Activated B cell treated with CpG ODN at 0.5 μM for 24 hours (primary cell): ENCODE data around the gene HECTD1. TPM values are rescaled to one million over a fixed set of nuclear protein-coding genes. Genes with fewer than 3 reads are reported as not detected.

Source experiments
- ATAC-seq: fragments of 200-7000 bp; cut with Tn5 transposase; one replicate; pipeline ENCODE4 v1.10.0; 2021; ENCODE audit warnings: low read depth, mild to moderate bottlenecking, moderate library complexity
- CTCF ChIA-PET: fragments of 350-600 bp; sonication (Branson Sonifier 250); formaldehyde crosslinking; loops from one replicate; lab custom pipeline; 2021; ENCODE audit warnings: antibody characterized with exemption; lab: Charles Lee
- POLR2A ChIA-PET: fragments of 350-600 bp; sonication (Branson Sonifier 250); formaldehyde crosslinking; loops from one replicate; lab custom pipeline; 2021; ENCODE audit warnings: antibody characterized with exemption; lab: Charles Lee
- DNase-seq: peaks from one replicate; pipeline ENCODE4 v3.0.0; 2022
- H3K27ac Mint-ChIP-seq: one replicate; pipeline ENCODE4 v1.8.0; 2020; ENCODE audit warnings: mixed read lengths
- H3K27me3 Mint-ChIP-seq: one replicate; pipeline ENCODE4 v1.8.0; 2021; ENCODE audit warnings: mixed read lengths
- H3K36me3 Mint-ChIP-seq: one replicate; pipeline ENCODE4 v1.8.0; 2021; ENCODE audit warnings: low read depth, mixed read lengths
- H3K4me1 Mint-ChIP-seq: one replicate; pipeline ENCODE4 v1.8.0; 2021; ENCODE audit warnings: mixed read lengths
- H3K4me3 Mint-ChIP-seq: one replicate; pipeline ENCODE4 v1.8.0; 2020; ENCODE audit warnings: mild to moderate bottlenecking, mixed read lengths
- H3K9me3 Mint-ChIP-seq: one replicate; pipeline ENCODE4 v1.8.0; 2020; ENCODE audit warnings: mixed read lengths
- CTCF ChIP-seq: fragments of 200-600 bp; IDR thresholded peaks from one replicate; pipeline ENCODE4 v1.8.0; 2022; ENCODE audit warnings: antibody characterized with exemption, mild to moderate bottlenecking
- intact Hi-C: fragments of 100-400 bp; cut with micrococcal nuclease; formaldehyde crosslinking; loops from one replicate; pipeline ENCODE4 v1.15.1; 2024
- total RNA-seq: library from RNA; stranded (reverse); gene quantifications from 2 replicates; pipeline ENCODE4 v1.2.3, GENCODE V29; 2022

HECTD1 gene
- total RNA-seq, 1 donor from 2014 or later = 163 TPM

- Mint-ChIP-seq H3K27me3 (no peaks in the 10 kb centered on the region), H3K36me3 (peaks cover 76% of the 10 kb centered on the region), H3K27ac (peak overlapping the region; percentile 46), H3K9me3 (no peaks in the 10 kb centered on the region), H3K4me1 (peaks cover 13% of the 10 kb centered on the region), H3K4me3 (no peak overlapping the region)
- DNase-seq = no peak
- ATAC-seq = peak; percentile 66
- CTCF ChIA-PET = interaction anchor here (1.3 to 1.5 kb wide), 4 partner anchors 148 to 226 kb away, joined by 3 to 4 read pairs (median 3); no protein-coding TSS in a partner anchor
- no peak for TF ChIP-seq CTCF
- intact Hi-C loops = loop anchor here (2.0 to 5.0 kb wide), 2 partner anchors 147 to 228 kb away; no protein-coding TSS in a partner anchor
- POLR2A ChIA-PET = interaction anchor here (1.5 kb wide), 1 partner anchor 79 kb away, joined by 6 read pairs; the partner anchor contains the start of gene HECTD1
These were observed 78.7 kb downstream of the HECTD1 start for GRCh38 chr14:31128601-31129526.

GRCh38 chr14:31127690-31128089 is 79.9 kb downstream of the HECTD1 start:
- no peak overlapping the region for H3K4me3 Mint-ChIP-seq
- no peaks in the 10 kb centered on the region for H3K9me3 Mint-ChIP-seq
- H3K27me3 Mint-ChIP-seq = no peaks in the 10 kb centered on the region
- peak overlapping the region; percentile 10 for H3K27ac Mint-ChIP-seq
- ChIA-PET POLR2A (no interaction called here), CTCF (interaction anchor here (1.3 kb wide), 1 partner anchor 147 kb away, joined by 3 read pairs; no protein-coding TSS in a partner anchor)
- TF ChIP-seq CTCF = no peak
- peaks cover 13% of the 10 kb centered on the region for H3K4me1 Mint-ChIP-seq
- DNase-seq = no peak
- peaks cover 75% of the 10 kb centered on the region for H3K36me3 Mint-ChIP-seq
- ATAC-seq = no peak
- intact Hi-C loops = loop anchor here (2.0 to 5.0 kb wide), 2 partner anchors 145 to 229 kb away; no protein-coding TSS in a partner anchor

GRCh38 chr14:31126680-31127079 is 80.9 kb downstream of the HECTD1 start:
- ChIA-PET CTCF (no interaction called here), POLR2A (no interaction called here)
- no peak overlapping the region for H3K27ac Mint-ChIP-seq

GRCh38 chr14:31125231-31125630 is 82.4 kb downstream of the HECTD1 start:
- ChIA-PET CTCF (no interaction called here), POLR2A (no interaction called here)
- Mint-ChIP-seq H3K27me3 (no peaks in the 10 kb centered on the region), H3K9me3 (no peaks in the 10 kb centered on the region), H3K27ac (no peak overlapping the region), H3K4me3 (no peak overlapping the region), H3K36me3 (peaks cover 72% of the 10 kb centered on the region), H3K4me1 (peaks cover 13% of the 10 kb centered on the region)
- intact Hi-C loops = loop anchor here (5.0 kb wide), 1 partner anchor 143 kb away; no protein-coding TSS in a partner anchor
- DNase-seq (no peak), ATAC-seq (no peak)
- TF ChIP-seq CTCF = no peak

More at GRCh38 chr14:31126680-31127079, 80.9 kb downstream of the HECTD1 start:
- intact Hi-C loops = loop anchor here (5.0 kb wide), 1 partner anchor 144 kb away; no protein-coding TSS in a partner anchor
- no peak for DNase-seq
- Mint-ChIP-seq H3K27me3 (no peaks in the 10 kb centered on the region), H3K36me3 (peaks cover 76% of the 10 kb centered on the region), H3K4me1 (peaks cover 13% of the 10 kb centered on the region), H3K4me3 (no peak overlapping the region), H3K9me3 (no peaks in the 10 kb centered on the region)
- ATAC-seq = no peak
- no peak for TF ChIP-seq CTCF

- no peaks in the 10 kb centered on the region for H3K9me3 Mint-ChIP-seq
- peaks cover 12% of the 10 kb centered on the region for H3K4me1 Mint-ChIP-seq
- ChIA-PET CTCF (no interaction called here), POLR2A (no interaction called here)
- no peak for ATAC-seq
- H3K4me3 Mint-ChIP-seq = no peak overlapping the region
- no peaks in the 10 kb centered on the region for H3K27me3 Mint-ChIP-seq
- TF ChIP-seq CTCF = no peak
- peaks cover 71% of the 10 kb centered on the region for H3K36me3 Mint-ChIP-seq
- no peak overlapping the region for H3K27ac Mint-ChIP-seq
- intact Hi-C loops = no loop called here
- no peak for DNase-seq
These were observed 83.4 kb downstream of the HECTD1 start for GRCh38 chr14:31124197-31124596.
